ENCODE data around the gene ERP44.
"Not testable (repeated sequence)": the region's sequence is repeated elsewhere in the genome, so short reads cannot be mapped to it uniquely, and the experiment has no call there.

The ERP44 gene

DNA sequence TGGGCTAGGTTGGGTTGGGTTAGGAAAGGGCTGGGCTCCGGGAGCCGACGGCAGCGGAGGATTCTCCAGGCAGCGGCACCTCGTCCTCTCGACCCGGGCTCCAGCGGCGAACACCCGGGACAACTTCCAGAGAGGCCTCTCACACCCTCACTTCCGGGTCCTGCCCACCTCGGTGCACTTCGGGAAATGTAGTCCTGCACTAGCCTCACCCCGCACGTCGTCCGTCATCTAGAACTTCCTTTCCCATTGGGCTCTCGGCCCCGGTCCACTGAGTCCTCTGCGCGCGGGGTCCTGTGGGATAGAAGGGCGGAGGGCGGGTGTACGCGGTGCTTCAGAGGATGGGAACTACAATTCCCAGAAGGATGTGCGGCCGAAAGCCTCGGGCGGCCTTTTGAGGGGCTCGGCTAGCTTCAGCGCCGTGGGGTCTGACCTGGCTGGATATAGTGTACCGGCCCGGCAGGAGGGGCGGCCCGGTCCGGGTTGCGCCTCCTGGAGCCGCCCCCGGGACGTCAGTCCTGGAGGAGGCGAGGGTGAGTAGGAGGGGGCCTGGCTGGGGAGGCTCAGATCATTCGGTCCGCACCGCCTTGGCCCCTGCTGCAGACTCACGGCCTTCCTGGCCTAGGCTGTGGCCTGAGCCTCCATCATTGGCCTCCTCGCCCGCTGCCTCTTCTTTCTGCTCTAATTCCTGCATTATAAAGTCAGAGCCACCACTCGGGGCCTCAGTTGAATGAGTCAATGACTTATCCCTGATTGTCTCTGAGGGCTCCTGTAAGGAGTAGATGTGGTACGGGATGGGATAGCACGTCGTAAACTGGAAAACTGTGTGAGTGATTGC is at the start of gene ERP44, which contains the start of gene INVS:
ERP44 (minus strand) TSS at position 114 of the 835 bp plus-strand sequence. CDS start 160 bp downstream, outside the sequence.
INVS (plus strand) TSS at position 357 of the 835 bp plus-strand sequence. CDS start 5,279 bp downstream, outside the sequence.
- peak; percentile 98 for DNase-seq

DNA sequence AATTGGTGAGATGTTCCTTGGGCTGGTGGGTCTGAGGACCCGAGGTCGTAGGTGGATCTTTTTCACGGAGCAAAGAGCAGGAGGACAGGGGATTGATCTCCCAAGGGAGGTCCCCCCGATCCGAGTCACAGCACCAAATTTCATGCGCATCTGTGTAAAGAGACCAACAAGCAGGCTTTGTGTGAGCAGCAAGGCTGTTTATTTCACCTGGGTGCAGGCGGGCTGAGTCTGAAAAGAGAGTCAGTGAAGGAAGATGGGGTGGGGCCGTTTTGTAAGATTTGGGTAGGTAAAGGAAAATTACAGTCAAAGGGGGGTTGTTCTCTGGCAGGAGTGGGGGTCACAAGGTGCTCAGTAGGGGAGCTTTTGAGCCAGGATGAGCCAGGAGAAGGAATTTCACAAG is 47.2 kb upstream of the ERP44 start:
- not testable (repeated sequence) for DNase-seq

DNA sequence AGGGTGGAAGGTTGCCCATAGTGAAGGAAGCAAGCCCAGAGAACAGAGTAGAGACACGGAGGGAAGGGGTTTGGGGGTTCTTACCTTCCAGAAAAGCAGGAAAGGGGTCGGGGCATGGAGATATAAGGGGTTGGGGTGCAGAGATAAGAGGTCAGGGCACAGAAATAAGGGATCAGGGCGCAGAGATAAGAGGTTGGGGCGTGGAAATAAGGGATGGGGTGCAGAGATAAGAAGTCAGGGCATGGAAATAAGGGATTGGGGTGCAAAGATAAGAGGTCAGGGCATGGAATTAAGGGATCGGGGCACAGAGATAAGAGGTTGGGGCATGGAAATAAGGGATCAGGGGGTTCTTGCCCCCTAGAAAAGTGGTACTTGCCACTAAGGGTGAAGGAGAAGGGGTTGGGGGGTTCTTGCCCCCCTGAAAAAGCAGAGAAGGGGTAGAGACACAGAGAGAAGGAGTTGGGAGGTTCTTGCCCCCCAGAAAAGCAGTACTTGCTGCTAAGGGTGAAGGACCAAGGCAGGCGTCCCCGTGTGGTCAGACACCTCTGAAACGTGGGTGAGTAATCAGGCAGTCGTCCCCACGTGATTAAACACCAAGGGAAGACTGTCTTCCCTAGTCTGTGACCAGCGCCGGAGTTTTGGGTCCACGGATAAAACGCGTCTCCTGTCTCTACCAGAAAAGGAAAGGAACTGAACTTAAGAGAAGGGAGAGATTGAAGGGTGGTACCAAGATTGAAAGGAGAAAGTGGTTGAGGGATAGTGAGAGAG is 46.6 kb upstream of the ERP44 start:
- not testable (repeated sequence) for DNase-seq

DNA sequence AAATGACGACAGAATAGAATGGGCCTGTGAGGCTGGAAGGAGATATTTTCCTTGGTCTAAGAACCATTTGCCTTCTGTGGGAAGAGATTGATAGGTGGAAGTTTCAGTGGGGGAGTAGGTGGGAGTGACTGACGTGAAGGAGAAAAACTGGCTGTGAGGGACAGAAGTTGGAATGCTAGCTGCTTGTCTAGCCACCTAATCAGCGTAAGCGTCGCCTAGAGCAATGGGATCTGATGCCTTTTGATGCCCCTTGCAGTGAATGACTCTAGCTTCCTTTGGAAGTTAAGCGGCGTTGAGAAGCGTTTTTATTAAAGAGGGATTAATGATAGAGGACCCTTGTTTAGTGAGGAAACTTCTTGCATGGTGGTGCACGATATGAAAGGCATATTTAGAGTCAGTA is 43.1 kb upstream of the ERP44 start:
- DNase-seq: not testable (repeated sequence)

DNA sequence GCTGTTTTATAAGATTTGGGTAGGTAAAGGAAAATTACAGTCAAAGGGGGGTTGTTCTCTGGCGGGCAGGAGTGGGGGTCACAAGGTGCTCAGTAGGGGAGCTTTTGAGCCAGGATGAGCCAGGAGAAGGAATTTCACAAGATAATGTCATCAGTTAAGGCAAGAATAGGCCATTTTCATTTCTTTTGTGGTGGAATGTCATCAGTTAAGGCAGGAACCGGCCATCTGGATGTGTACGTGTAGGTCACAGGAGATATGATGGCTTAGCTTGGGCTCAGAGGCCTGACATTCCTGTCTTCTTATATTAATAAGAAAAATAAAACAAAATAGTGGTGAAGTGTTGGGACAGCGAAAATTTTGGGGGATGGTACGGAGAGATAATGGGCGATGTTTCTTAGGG is 41.5 kb upstream of the ERP44 start:
- not testable (repeated sequence) for DNase-seq

DNA sequence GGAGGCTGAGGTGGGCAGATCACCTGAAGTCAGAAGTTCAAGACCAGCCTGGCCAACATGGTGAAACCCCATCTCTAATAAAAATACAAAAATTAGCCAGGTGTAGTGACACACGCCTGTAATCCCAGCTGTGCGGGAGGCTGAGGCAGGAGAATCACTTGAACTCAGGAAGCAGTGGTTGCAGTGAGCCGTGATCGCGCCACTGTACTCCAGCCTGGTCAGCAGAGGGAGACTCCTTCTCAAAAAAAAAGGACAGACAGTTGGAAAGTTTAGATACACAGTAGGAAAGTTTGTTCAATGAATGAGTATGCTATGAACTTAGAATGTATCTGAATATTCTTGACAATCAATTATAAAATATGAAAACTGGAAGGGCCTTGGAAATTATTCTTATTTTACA is 38.0 kb upstream of the ERP44 start:
- DNase-seq: not testable (repeated sequence)

DNA sequence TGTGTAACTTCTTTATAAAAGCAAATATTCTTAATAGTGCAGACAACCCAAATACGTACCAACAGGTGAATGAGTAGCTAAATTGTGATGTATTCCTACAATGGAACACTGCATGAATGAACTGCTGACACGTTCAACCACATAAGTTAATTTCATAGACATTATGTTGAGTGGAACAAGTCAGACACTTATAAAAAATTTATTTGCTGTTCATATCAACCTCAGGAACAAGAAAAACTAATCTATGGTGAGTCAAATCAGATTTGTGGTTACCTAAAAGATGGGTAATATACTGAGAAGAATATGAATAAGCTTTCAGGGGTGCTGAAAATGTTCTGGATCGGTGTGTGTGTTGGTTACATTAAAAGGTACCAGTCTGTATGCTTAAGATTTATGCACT is 35.9 kb upstream of the ERP44 start:
- DNase-seq: no peak

DNA sequence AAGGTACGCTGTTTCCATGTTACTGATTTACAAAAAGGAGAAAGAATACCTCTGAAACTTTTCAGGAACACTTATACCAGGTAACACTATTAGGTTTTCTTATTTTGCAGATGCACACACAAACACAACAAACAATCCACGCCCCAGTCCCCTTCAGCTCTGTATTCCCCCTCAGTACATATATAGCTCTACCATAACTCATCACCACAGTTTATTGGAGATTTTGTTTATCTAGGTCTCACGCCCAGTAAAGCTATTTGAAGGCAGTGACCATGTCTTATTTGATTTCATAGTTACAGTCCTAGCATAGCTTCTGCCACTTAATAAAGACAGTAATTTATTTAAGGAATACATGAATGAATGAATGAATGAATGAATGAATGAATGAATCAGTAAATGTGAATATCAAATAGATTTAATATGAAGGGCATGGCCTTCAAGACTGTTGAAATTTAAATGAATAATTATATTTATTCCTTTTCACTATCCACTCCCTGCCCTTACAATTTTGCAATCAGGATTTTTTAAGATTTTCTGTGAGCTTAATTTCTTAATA is 33.2 kb upstream of the ERP44 start:
- no peak for DNase-seq

DNA sequence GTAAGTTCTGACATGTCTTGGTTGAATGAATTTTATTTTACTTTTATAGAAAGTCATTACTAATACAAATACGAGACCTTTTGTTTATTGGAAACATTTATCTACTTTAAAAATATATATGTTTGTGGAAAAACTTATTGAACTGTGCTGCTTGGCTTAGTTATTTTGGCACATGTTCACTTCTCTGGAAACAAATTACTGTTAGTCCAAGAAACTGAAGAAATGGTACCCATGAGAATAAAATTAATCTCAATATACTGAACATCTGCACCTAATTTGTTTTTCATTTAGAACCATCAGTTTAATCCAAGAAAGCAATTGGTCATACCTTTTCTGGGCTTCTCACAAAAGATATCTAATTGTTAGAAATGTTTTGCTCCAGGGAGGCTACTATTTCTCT is 32.4 kb upstream of the ERP44 start:
- DNase-seq: no peak

DNA sequence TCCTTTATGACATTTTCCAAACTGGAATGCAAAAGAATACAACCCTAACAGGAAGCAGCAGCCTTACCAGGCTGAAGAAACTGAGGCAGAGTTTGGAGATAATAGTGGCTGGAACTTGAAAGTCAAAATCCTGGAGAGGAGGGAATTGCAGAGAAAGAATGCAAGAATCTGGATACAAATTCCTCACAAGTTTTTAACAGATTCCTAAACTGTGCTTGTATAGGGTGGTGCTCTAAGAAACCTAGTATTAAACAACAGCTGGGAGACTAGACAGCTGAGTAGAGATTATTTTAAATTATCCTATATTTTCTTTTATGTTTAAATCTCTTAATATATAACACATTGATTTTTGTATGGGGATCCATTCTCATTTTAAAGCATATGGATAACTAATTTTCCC is 31.0 kb upstream of the ERP44 start:
- no peak for DNase-seq

DNA sequence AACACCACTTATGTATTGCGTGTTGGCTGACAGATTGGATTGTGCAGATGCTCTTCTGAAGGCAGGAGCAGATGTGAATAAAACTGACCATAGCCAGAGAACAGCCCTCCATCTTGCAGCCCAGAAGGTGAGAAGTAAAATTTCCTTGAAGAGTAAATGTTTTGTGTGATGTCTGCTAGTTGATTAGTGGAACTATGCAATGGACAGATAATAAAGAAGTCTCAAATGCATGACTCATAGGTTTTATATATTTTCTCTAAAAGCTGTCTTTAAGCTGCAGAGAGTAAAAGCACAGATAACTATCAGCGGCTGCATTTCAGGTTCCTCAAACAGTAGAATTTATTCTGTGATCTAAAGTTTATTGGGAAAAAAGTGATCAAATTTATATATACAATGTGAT is 27.6 kb upstream of the ERP44 start:
- DNase-seq: no peak

DNA sequence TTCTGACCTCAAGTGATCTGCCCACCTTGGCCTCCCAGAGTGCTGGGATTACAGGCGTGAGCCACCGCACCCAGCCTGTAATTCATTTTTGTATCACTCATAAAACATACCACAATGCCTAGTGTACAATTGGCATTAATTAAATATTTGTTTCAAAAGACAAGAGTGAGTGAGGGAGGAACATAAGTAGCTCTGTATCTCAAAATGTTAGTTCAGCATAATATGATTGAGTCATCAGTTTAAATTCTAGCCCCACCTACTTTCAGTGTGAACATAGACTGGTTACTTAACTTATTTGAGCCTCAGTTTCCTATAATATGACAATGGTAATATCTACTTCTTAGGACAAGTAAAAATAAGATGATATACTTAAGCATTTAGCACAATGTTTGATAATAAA is 27.1 kb upstream of the ERP44 start:
- DNase-seq: no peak

DNA sequence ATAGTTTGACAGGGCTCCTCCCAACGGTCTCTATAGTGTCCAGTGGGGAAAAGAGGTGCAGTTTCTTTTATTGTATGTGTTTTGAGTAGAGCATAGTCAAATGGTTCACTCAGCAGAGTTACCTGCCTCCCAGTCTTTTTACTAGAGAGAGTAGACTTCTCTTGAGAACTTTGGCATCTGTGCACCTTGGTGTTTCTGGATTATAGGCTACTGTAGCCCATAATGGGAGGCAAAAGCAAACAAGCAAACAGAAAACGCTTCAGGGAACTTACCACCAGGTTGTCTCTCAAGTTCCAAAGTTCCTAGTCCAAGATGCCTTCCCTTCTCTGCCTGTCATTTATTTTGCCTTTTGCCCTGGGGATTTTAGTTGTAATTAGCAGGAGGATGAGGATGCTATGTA is 26.4 kb upstream of the ERP44 start:
- no peak for DNase-seq

DNA sequence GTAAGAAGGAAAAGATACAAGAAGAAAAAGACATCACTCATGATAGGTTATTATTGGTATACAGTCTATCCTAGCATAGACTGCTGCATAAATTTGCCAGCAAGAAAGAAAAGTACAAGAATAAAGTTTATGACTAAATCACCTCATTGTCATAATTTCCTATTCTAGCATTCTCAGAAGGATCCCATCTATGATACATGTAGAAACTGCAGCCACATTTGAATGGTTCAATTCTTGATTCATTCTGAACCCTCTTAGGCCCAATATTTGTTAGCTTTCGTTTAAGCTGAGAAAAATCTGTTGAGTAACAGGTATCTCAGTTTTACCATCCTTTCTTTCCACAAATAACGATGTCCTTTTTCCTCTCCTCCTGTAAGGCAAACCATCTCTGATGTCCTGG is 21.5 kb upstream of the ERP44 start:
- DNase-seq: no peak

DNA sequence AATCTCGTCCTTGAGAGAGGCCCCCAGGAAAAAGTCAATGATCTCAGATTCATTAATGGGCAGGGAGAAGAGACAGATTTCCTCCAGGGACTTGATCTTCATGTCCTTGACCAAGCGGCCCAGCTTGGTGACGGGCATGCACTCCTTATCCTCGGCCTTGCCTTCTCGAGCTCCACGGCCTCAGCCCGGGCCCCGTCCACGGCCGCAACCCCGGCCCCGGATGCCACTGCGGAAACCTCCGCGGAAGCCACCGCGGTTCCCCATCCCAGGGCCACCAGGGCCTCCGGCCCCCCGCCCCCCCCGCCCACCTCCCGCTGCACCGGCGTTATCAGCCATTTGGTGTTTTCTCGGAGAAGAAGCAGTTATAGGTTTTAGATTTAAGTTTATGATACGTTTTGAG is 18.5 kb upstream of the ERP44 start:
- no peak for DNase-seq

DNA sequence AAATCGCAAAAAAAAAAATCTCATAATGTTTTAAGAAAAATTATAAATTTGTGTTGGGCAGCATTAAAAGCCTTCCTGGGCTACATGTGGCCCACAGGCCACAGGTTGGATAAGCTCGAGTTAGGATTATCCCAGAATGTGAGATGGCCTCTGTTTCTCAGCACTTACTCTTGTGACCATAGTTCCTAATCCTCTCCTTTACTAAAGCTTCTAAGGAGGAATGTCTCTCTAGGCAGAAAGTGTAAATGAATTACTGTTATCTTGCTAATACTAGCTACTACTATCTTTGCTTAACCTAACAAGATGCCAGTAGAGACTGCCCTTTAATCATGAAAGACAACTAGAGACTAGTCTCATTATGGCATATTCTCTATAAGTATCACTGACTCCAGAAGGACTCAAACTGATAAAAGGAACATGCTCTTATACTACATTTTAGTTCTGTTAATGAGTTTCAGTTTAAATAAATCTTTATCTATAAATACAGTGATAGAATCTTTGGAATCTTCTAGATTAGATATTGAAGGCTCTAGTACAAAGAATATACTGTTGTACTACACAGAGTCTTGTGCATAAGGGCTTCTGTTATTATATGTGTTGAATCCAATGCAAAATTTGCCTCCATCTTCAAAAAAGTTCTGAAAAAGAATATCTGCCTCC is 14.0 kb upstream of the ERP44 start:
- DNase-seq: no peak

DNA sequence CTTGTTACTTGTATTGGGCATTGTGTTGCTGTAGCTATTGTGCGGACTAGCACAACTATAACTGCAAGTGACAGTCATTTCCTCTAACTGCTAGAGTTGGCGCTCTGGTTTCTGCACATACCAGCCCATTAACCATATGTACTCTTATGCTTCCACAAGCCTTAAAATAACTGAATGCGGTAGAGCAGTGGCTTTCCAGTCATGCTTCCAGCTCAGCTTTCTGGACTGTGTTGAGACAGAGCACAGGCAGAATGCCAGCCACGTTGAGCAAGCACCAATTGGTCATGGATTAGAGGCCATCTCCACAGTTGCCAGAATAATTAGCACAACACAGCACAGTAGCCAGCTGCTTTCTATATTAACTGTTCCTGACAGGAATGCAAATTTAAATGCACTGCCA is 12.4 kb upstream of the ERP44 start:
- DNase-seq: no peak

DNA sequence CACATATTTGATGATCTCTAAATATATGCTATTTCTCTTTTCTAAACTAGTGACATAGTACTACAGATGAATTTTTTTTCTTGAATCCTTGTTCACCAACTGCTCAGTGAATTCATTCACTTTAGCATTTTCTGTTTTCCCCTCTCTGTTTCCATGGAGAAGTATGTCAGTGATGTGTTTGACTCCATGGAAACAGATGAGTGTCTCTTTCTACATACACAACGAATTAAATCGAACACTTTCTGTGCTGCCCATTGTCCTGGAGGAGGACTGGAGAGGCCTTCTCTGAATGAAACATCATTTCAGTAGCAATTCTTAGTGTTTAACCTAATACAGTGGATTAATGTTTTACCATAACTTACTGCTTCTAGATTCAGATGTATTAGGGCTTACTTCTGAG is 9.8 kb upstream of the ERP44 start:
- no peak for DNase-seq

DNA sequence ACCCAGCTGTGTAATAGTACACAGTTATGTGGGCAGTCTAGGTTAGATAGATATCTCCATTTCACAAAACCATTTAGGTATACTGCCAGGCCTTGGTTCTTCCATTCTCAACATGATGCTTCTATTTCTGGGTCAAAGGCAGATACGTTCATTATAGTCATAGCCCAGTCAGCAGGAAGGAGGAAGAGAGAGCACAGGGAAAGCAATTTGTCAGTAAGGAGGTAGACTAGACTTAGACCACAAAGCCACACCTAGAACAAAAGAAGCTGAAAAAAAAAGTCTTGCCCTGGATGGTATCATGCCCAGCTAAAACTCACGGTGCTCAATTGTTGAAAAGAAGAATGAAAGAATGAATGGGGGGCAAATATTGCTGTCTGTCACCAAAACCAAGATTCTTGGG is 7.8 kb upstream of the ERP44 start:
- DNase-seq: no peak

DNA sequence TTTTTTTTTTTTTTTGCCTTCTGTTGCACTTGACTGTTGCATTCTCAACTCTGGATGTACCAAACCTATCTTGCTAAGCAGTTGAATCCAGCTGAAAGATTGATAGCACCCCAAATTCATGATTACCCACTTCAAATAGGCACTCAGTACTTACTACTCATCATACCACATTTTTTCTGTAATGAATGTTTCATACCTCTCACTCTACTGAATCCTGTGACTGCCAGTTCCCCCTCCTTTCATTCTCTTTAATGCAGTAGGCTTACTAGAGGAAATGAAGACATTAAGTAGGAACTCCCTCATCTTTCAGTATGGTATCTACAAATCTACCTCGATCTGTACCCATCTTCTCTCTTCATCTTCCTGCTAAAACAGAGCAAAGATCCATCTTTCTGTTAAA is 7.1 kb upstream of the ERP44 start:
- DNase-seq: no peak

DNA sequence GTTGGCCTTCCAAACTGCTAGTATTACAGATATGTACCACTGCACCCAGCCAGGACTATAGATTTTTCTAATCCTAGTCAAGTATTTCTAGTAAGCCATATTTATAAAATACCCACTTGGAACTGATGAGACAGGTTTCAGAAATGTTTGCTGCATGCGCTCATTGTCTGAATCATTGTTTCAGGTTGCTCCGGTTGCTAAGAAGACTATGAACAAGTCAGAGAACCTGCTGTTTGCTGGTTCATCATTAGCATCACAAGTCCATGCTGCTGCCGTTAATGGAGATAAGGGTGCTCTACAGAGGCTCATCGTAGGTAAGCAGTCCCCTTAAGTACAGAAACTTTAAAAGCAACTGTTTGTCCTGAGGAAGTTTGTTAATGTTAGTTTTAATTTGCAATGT is 5.5 kb upstream of the ERP44 start:
- no peak for DNase-seq

DNA sequence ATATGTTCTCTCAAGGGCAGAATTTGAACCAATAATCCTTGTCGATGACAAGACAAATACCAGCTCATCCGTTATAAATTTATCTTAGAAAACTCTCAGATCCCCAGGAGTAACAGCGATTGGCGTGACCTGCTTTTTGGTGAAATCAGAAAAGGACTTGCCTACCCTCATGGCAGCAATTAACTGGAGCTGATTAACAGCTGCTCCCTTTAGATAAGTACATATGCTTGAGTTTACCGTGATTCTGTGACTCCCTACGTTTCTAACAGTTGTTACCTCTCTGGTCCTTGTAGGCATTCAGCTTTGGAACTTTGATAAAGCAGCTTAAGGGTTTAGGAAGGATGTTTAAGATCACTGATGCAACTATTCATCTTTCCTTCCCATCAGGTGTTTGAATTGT is 2.8 kb upstream of the ERP44 start:
- no peak for DNase-seq

DNA sequence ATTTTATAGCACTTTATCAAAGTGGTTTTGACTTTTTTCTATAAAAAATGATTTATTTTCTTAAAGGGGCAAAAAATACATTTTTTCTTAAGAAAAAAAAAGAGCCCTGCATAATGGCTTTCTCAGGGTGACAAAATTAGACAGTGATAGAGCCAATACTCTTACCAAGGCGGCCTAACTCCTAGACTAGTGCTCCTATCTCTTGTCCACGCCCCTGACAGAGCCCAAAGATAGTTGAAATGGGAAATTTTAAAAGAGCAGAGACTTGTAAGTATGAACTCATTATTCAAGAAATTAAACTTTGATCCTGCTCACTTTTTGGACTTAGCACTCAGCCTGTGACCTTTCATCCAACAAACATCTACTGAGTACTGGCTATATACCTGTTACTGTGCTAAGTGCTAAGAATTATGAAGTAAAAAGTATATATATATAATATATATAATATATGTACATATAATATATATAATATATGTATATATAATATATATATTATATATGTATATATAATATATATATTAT is 1.4 kb upstream of the ERP44 start:
- no peak for DNase-seq
